Measurements from ENCODE around the gene LRRN2. TPM values are rescaled to one million over a fixed set of nuclear protein-coding genes. Genes with fewer than 3 reads are reported as not detected.
A peak's percentile ranks its signal among the peaks of the same experiment; 100 is the strongest.
"Not testable (repeated sequence)": the region's sequence is repeated elsewhere in the genome, so short reads cannot be mapped to it uniquely, and the experiment has no call there.

Gene LRRN2
- polyA plus RNA-seq, 5 donors = 1.3 to 4.2 (median 1.9) TPM

DNA sequence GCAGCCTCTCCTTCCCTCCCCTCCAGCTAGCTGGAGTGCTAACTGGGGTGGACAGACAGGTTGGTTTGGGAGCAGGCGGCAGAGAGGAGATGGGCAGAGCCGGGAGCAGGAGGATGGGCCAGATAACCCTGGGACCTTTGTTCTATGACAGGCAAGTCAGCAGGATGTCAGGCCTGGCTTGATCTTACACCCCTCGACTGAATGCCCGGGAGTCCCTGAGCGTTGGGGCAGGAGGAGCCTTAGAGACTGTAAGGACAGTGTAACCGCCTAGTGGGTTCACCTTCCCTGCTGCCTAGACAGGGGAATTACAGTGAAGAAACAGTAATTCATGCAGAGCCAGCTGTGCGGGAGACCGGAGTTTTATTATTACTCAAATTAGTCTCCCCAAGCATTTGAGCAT, 109.1 kb downstream of the LRRN2 start:
- DNase-seq = no peak

DNA sequence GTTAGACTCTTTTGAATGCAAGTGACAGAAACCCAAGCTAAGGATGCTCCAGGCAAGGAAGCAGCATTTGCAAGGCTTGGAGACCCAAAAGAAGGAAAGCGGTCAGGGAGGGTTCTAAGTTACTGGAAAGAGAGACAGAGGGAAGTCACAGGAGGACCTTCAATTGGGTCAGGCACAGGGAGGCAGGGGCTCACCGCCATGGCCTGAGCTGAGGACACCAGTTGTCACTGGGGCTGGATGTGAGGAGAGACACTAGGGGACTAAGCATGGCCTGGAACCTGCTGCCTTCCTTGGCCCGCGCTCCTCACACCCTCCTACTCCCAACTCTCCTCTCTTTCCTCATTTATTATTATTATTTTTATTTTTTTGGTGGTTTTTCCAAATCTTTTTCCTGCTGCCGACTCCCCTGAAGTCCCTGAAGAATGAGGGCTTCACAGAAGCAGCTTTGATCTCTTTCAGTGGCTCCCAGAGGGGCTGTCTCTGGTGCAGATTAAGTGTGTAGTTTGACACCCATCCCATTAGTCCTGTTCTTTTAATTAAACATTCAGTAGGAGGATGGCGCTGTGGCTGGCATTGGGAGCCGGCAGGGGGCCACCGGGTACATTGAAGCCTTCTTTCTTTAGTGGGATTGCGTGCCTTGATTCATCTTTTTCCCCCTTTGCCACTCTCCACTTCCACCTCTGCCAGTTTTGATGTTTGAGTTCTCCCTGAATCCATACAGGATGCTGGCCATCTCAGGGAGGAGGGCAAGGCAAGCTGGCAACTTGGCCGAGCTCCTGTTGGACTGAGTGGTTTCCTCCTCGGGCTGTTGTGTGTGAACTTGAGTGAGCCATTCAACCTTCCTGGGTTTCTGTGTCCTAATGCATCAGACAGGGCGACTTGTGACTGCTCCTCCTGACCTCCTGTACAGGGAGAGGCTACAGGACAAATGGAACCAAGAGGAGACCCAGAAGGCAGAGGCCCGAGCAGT, 110.0 kb downstream of the LRRN2 start:
- no peak for DNase-seq

DNA sequence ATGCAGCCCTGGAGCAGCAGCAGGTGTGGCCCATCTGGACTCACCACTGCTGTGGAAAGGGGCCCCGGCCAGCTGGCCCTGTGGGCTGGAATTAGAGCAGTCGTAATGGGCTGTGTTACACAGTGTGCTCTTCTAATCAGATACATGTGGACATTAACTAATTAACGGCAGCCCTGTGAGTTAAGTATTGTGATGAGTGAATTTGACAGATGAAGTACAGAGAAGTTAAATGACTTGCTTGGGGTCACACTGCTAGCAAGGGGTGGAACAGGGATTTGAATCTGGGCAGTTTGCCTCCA, 110.7 kb downstream of the LRRN2 start:
- DNase-seq = peak; percentile 41 to 46

DNA sequence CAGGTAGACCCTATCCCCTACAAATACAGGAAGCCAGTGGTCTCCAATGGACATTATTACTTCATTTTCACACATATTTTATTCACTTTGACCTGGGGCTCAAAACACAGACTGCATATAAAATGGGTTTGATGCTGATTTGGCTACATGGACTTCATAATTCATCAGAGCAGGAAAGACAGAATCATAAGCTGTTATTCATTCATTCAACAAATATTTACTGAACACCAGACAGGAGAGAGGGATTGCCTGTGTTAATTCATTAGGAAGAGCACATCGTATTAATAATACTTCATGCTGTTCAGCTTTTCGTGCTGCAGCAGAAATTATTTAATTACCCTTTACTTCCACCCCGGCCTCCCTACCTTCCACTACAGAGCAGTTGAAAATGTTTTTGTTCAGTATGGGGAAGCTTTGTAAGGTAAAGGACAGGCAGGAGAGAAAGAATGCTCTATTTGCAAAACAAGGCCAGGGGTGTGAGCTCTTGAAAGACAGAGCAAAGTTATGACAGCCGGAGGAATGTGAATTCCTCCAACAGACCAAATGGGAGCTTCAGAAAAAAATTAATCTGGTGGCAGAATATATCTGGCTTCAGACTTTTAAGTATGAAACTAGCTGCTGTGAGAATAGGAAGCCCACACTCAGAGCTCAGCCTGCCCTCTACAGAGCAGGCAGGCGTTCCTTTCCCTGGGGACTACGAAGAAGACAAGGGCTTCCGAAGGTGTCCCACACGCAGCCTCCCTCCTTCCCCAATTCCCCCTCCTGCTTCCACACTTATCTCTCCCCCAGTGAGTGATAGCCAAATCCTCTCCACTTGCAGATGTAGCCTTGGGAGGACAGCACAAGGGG, 111.3 kb downstream of the LRRN2 start:
- no peak for DNase-seq

DNA sequence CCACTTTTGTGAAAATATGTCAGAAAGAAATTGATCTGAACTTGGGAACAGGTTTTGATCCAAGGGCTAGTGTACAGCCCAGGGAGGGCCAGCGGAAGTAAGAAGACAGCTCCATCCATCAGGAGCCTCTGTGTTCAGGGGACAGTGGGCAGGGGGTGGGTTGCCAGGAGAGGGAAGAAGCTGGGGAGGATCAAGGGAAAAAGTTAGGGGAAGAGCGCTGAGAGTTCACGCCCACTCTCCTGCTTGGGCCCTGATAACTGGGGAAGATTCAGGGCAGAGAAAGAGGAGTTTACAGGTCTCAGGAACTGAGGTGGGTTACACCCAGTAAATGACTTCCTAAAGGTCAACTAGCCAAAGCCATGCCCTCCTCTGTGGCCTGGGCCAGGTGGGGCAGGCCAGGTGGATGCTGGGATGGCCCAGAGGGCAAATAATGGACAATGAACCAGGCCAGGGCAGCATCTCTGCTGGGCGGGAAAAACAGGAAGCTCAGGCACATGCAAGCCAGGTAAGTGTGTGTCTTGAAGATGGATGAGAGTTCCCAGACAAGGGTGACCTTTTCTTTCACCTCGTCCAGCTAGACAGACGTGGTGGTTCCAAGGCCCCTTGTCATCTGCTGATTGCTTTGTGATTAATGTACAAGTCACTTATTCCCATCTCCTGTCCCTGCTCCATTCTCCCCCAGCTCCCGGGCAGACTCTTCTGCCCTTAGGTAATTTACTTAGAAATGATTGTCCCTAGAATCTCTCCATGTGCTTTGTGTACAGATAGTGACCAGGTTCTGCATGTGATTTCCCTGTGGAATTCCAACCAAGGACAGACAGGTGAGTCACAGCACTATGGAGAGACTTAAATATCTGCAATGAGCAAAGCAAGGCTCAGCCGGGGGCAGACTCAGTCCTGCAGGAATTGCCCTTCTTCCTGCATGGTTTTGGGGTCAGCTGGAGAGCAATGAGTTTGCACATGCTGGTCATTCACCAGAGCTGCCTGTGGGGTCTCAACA, 112.3 kb downstream of the LRRN2 start:
- DNase-seq = no peak

DNA sequence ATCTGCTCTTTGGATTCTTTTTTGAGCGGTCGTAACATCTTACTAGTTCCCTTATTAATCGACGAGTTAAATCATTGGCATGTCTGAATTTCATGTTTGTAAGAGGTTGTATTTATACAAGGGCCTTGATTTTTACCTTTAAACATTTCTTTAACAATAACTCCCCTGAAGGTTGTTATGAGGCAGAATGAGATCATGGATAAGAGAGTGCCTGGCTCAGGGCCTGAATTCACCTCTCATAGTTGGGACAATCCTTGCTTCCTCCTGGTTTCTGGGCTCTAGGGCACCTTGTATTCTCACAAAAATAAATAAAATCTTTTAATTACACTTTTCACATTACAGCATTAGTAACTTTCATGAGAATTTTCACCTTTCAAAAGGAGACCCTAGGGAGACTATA, 113.9 kb downstream of the LRRN2 start:
- no peak for DNase-seq

DNA sequence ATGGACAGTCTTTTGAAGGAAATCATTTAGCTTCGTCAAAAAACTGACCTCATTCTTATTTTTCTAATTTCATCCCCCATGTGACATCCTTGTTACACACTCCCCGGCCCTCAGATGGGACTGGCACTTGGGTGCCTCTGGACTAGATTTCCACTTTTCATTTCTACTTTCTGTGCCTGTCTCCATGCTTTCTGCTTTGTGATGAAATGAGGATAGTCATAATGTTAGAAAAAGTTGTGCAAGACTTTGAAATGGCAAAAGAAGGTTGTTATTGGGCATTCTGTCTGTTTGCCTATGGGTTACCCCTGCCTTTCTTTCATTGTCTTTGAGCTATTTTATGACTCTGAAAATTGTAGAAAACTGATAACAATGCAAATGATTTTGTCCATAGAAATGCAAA, 114.4 kb downstream of the LRRN2 start:
- no peak for DNase-seq

DNA sequence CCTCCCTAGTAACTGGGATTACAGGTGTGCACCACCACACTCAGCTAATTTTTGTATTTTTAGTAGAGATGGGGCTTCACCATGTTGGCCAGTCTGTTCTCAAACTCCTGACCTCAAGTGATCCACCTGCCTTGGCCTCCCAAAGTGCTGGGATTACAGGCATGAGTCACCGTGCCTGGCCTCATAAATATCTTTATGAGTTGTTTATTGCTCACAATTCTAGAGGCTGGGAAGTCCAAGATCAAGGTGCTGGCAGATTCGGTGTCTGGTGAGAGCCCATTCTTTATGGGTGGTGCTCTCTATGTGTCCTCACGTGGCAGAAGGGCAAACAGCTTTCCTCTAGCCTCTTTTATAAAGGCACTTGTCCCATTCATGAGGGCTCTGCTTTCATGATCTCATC, 115.5 kb downstream of the LRRN2 start:
- DNase-seq = not testable (repeated sequence)

DNA sequence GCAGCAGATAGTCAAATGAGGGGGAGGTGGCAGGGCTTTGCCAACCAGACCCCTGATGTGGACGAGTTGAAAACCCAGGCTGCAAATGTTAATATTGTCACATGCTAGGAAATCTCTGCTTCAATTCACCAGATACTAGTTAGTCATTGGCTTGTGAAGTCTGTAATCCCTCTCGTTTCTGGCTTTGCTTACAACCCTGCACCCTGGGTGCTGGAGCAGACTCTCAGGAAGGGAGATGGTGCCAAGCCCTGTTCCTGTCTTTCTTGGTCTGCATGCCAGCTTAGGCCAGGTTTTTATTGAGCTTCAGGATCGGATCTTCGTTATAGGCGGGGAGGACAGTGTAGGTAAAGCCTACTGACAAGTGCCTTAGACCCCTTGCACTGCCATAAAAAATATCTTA, 116.1 kb downstream of the LRRN2 start:
- no peak for DNase-seq

DNA sequence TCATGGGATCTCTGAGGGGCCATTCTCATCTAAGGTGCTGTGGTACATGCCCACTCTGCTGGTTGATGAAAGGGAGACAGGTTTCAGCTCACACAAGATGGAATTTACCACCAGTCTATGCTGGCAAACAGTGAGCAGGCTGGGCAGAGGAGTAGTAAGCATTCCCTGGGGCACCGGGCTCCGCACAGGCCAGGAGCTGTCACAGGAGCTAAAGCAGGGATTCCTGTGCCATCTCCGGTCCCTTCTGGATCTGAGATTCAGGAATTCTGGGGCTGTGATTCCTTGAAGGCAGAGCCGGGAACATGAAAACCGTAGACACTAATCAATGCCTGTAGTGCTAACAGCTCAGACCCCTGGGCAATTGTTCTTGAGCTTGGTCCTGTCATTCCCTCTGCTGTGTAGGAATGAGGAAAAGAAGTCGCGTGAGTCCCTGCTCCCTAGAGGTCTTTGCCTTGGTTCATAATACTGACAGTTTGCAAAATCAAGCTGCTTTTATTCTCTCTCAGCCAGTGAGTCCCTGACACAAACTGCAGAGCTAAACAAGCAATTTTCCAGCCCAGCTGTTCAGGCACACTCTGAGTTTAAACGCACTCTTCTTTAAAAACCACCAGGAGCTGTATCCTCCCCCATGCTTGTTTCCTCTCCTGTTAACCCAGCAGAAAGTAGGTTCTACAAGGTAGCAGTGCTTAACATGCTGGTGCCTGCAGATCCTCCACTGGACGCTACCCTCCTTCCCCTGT, 116.8 kb downstream of the LRRN2 start:
- no peak for DNase-seq

Other genes starting within 250 kb of the LRRN2 start
- gene PIK3C2B, start 190.9 kb downstream of the LRRN2 start, polyA plus RNA-seq (ENCODE audit: insufficient read depth in 1 of 5, insufficient read length in 5 of 5, low replicate concordance in 1 of 5) = 10 to 100 TPM; 25.5 to 45.7 (median 38.6) TPM
- 10 to 100 TPM; 50.6 to 81.6 (median 56.4) TPM for gene MDM4, start 169.3 kb downstream of the LRRN2 start, polyA plus RNA-seq (ENCODE audit: insufficient read depth in 1 of 5, insufficient read length in 5 of 5, low replicate concordance in 1 of 5)
- gene NFASC, start 185.1 kb upstream of the LRRN2 start, polyA plus RNA-seq (ENCODE audit: insufficient read depth in 1 of 5, insufficient read length in 5 of 5, low replicate concordance in 1 of 5) = 1 to 10 TPM; 1.1 to 1.7 (median 1.5) TPM

Data from right lung (tissue), 5 donors.